Measurements from ENCODE around the gene KREMEN2. TPM values are rescaled to one million over a fixed set of nuclear protein-coding genes. Genes with fewer than 3 reads are reported as not detected.

Gene KREMEN2
- total RNA-seq, 1 experiment from 2014 or later, result 2.4 TPM

DNA sequence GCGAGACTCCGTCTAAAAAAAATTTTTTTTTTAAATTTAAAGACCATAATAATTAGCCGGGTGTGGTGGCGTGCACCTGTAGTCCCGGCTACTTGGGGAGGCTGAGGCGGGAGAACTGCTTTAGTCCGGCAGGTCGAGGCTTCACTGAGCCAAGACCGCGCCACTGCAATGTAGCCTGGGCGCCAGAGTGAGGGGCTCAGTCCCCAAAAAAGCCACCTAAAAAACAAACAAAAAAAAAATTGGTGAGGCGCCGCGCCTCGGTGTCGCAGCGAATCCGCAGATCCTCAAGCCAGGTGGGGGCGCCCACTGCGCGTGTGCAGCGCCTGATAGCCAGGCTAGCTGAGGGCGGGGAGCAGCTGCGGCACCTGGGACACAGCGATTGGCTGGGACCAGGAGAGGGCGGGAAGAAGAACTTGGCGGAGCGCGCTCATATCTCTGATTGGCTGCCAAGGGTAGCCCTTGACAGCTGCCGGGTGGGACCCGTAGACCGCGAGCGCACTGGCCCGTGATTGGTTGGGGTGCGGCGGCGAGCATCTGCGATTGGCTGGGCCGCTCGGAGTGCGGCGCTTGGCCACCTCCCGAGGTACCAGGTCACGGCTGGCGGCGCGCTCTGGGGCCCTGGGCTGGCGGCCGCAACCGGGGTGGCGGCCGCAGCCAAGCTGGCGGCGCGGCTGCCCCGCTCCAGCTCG is 39.7 kb downstream of the KREMEN2 start:
- DNase-seq (ENCODE audit: low read depth), result peak; percentile 99

DNA sequence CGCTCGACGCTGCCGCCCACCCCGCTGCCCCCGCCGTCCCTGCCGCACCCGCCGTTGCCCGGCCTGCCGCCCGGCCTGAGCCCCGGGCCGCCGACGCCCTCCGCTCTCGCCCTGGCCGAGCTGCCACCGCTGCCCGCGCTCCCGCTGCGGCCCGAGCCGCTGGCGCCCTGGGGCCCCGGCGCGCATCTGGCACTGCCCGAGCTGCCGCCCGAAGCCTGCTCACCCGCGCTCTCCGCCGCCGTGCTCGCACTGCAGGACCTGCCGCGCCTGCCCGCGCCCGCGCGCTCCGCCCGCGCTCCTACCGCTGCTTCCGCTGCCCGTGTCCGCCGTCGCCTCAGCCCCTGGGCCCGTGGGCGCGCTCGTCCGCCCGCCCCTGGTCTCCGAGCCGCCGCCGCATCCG is 40.2 kb downstream of the KREMEN2 start:
- no peak for DNase-seq (ENCODE audit: low read depth)

DNA sequence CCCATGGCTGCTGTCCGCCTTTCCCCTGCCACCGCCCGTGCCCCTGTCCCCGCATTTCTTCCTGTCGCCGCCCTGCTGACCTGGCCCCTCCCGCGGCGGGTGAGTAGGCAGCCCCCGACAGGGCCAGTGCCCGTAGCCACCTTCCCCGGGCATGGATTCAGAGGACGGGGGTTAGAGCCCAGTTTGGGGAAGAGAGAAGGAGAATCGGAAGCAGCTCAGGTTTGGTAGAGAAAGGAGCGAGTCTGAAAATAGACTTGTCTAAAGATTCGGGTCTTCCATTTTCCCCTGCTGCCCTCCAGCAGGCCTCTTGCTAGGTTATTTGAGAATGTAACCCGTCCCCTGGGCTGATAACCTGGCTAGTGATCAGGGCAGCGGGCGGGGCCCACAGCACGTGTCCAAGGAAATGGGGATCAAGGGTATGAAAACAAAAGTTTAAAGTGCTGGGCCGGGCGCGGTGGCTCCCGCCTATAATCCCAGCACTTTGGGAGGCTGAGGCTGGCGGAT is 40.8 kb downstream of the KREMEN2 start:
- no peak for DNase-seq (ENCODE audit: low read depth)

DNA sequence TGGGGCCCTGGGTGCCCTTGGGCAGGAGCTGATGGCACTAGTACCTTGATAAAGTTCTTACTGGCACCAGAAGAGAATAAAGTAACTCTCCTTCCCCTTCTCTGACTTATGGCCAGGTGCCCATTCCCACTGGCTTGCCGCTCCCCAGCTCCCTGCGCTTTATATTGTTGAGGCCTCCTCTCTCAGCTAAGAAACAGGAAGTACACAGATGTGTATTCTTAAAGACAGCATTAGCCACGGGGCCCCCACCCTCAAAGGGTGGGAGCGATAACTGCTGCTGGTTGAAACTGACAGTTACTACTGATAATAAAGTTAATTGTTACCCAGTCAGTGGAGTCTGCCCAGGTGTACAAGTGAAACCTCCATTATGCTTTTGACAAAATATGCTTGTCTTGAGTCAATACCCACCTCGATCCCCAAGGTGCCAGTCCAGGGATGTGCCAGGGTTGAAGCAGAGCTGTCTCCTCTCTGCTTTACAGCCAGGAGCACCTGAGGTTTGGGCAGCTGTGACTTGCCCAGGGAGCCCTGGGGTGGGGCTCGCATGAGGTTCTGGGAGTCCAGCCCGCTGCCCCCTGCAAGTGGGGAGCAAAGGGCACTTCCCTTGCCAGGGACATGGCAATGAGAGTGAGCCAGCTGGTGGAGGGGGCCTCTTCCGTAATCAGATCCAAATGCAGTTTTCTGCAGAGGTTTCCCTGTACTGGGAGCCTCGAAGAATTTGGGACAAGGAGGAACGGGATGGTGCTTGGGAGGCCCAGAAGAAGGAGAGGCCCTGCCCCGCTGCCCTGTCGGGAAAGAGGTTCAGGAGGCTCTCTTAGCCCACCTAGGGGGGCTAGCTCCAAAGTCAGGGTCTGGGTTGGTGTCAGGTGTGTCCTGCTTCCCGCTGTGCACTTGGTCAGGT is 43.2 kb downstream of the KREMEN2 start:
- DNase-seq (ENCODE audit: low read depth), result no peak

DNA sequence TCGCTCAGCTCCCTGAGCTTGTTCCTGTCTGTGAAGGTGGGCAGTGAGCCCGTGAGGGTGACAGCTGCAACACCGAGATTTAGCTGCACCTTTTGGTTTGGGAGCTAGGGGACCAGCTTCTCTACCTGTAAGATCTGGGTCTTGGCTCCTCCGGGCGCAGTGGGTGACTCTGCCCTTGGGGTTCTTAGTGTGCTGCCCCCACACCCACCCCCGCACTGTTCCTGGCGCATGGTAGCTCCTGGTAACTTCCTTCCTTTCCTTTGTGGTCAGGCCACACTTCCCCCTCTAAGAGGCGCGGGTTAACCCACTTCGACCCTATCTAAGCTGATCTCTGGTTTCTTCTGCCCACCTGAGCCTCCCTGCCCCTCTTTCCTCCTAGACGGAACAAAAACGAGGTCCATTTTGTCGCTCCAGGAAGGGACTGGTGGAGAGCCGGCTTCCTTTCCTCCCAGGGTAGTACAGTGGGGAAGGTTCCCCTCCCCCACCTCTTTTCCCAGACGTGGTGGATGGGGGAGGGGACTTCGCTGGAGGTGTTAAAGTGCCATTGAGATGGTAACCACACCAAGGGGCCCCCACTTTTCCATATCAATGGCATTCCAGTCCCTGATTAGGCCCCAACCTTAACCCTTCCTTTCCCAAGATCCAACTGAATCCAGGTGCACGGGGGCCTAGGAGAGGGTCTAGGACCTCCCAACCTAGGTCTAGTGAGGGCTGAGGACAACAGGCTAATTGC is 44.0 kb downstream of the KREMEN2 start:
- no peak for DNase-seq (ENCODE audit: low read depth)

DNA sequence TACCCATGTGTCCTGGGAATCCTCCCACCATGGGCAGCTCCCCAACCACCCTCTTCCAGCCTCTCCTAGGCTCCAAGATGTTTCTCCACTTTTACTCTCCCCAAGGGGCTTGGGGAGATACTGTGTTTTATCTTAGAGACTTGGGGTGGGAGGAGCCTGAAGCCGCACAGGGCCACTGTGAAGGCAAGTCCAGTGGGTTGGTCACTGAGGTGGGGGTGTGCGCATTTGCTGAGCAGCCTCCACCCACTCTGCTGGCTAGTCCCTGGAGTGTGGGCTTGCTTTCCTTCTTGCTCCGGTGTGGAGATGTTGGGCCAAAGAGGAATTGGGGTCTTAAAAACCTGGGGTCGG is 44.6 kb downstream of the KREMEN2 start:
- no peak for DNase-seq (ENCODE audit: low read depth)

DNA sequence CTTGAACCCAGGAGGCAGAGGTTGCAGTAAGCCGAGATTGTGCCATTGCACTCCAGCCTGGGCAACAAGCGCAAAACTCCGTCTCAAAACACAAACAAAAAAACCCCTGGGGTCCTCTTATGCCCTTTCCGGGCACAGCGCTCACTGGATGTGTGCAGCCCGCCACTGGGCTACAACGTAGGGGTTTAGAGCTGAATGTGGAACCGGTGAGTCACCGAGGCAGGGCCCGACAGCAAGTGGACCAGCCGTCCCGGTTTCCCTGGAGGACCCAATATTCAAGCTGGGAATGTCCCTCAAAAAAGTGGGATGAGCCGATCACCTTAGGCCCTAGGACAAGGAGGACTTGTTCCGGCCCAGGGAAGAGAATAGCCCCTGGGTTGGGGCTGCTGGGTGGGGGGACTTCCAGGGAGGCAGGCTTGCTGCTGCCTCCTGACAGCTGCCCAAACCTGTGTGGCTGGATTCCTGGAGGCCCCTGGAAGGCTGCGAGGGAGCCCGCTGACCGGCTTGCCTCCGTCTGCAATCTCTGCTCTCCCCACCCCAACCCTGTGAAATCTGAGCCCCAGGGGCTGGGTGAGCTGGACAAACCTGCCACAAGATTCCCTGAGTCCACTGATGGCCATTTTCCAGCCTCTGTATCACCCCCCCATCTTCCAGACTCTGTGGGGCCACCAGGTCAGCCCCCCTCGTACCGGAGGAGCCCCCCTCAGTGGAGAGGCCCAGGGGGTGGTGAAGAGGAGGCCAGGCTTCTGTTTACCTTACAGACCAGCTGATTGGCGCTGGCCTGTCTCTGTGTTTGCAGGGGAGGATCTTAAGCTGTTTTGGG is 45.7 kb downstream of the KREMEN2 start:
- DNase-seq (ENCODE audit: low read depth), result no peak

DNA sequence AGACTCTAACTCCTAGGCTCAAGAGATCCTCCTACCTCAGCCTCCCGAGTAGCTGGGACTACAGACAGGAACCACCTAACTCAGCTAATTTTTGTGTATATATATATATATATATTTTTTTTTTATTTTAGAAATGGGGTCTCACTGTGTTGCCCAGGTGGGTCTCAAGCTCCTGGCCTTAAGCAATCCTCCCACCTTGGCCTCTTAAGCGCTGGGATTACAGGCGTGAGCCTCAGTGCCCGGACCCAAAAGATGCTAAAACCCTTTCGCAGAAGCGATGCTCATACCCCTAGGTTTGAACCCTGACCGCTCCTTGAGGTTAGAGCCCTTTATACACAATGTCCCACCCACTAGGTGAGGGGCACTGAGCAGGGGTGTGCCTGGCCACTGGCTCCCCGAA is 46.4 kb downstream of the KREMEN2 start:
- no peak for DNase-seq (ENCODE audit: low read depth)

DNA sequence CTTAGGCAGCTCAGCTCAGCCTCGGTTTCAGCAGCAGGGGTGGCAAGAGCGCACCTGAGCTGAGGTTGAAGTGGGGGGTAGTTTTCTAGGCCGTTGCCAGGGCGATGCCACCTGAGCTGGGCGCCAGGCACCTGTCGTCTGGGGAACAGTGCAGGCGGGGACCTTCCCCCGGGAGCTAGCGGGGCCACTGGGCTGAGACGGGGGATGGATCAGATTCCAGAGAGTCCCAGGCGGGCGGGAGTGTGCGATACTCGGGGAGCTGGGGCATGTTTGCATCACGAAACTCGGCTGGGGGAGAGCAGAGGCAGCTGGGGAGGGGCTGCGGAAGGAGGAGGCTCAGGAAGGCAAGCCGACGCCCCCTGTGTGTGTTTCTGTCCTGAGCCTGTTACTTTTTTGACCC is 48.2 kb downstream of the KREMEN2 start:
- no peak for DNase-seq (ENCODE audit: low read depth)

DNA sequence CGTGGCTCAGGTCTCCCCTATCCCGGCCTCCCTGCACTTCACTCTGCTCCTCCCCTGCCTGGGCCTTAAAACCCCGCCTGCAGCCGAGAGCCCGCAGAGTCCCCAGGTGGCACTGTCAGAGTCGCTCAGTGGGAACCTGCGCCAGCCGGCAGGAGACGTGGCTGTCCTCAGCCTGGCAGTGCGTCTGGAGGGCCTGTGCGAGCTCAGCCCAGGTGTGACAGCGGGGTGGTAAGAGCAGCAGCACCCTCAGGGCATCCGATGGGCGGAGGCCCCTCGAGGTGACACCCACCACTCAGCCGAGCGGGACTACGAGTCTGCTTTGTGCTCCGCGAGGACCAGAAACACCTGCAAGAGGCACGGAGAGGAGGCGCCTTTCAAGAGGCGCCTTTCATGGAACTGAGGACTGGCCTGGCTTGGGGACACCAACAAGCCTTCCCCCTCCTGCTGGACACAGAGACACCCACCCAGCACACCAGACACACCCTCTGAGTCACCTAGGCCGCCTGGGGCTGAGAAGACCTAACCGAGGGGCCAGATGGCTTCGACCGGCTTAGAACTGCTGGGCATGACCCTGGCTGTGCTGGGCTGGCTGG is 48.8 kb downstream of the KREMEN2 start, which contains the start of gene CLDN9:
TSS of gene CLDN9 (plus strand) at position 96 of the 593 bp plus-strand sequence. CDS start at position 536, 440 bp downstream.
- peak; percentile 16 for DNase-seq (ENCODE audit: low read depth)

DNA sequence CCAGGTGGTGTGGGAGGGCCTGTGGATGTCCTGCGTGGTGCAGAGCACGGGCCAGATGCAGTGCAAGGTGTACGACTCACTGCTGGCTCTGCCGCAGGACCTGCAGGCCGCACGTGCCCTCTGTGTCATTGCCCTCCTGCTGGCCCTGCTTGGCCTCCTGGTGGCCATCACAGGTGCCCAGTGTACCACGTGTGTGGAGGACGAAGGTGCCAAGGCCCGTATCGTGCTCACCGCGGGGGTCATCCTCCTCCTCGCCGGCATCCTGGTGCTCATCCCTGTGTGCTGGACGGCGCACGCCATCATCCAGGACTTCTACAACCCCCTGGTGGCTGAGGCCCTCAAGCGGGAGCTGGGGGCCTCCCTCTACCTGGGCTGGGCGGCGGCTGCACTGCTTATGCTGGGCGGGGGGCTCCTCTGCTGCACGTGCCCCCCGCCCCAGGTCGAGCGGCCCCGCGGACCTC is 49.4 kb downstream of the KREMEN2 start:
- no peak for DNase-seq (ENCODE audit: low read depth)

DNA sequence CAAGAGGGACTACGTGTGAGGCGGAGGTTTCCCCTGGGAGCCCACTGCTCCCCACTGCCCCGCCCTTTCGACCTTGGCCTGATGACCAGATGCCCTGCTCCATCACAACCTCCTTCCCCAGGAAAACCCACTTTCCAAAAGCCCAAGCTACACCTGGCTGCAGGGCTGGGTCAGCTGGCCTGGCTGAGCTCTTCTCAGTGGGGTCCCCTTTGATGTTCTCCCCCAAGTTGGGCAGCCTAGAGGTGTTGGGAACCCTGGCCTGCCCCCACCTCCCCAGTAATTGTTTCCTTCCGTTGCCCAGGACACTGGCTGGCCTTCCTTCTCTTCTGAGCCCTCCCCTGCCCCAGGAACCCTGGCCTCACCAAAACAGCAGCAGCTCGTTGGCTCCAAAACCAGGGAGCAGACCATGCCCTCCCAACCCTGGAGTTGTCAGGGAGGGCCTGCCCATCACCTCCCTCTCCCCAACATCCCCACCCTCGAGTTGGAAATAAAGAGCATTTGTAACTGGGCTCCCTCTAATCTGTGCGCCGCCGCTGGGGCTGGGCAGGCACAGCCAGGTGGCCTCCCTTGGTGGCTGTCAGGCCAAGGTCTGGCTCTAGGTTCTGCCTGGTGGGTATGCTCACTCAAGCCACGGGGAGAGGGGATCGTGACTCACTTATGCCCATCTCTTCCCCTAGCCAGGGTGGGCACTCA is 50.1 kb downstream of the KREMEN2 start:
- no peak for DNase-seq (ENCODE audit: low read depth)

DNA sequence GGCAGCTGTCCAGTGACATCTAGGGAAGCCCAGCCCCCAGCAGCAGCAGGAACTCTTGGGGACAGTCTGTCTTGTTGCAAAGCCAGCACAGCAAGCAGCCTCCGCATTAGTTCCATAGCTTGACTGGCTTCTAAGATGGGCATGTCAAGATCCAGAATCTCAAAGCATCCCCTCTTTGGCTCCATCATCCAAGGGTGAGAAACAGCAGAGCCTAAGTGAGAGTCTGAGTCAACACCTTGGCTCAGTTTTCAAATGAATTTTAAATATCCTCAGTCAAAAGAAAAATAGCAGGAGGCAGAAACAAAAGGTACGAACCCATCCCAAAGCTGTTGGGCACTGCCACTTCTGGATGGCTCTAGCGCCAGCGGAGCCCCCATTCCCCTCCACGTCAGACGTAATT is 50.9 kb downstream of the KREMEN2 start:
- no peak for DNase-seq (ENCODE audit: low read depth)

DNA sequence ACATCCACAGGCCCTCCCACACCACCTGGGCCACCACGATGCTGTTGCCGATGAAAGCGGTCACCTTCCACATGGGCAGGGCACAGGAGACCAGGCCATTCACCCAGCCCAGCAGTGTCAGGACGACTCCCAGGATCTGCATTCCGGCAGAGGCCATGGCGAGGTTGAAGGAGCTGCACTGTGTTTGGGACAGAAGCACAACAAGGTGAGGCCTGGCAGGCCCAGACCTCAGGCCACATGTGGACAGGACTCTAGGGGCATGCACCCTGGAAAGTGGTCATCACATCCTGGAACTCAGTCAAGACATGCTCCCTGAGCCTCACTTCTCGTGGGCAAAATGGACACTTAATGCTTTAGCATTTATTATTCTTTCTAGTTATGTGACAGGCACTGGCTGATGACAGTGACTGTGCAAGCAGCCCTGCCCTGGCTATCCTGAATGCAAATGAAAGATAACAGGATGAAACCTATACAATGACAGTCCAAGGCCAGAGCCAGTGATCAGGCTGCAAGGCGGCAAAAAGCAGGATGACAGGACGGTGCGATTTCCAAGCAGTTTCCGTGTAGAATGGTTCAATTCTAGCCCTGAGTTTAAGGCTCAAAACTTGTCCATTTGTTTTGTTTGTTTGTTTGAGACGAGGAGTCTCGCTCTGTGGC is 51.9 kb downstream of the KREMEN2 start:
- no peak for DNase-seq (ENCODE audit: low read depth)

DNA sequence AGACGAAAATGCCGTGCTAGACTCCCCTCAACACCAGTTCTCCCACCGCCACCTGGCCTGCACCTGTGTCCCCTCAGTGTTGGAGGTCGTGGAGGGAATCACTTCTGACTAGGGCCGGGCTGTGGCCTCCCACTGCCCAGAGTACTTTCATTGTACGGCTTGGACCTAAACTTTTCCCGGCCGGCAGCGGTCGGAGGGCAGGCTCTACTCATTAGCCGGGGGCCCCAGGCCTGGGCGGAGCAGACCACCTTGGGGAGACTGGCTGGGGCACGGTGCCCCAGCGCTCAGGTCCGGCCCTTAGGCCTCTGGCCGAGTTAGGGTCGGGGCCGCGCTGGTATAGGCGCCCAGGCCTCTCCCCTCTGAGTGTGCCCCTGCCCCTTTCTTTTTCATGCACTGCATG is 53.3 kb downstream of the KREMEN2 start:
- no peak for DNase-seq (ENCODE audit: low read depth)
